ENCODE results near the gene YJEFN3. TPM values are rescaled to one million over a fixed set of nuclear protein-coding genes. Genes with fewer than 3 reads are reported as not detected.

YJEFN3 gene
- total and polyA plus RNA-seq, 10 of the 15 experiments (the other 5 are each of a cell fraction or from before 2014, with no cell fraction given): 0.05 to 6.9 (median 3.5) TPM

- H3K9me3 ChIP-seq (replicated peaks; ENCODE audit: control insufficient read depth, insufficient read depth, low read length): no peaks in the 10 kb centered on the region; the same call in 2 of the 3 replicates
- SMC1A ChIA-PET (ENCODE audit: uncharacterized antibody, unreplicated experiment): interaction anchor here (0.7 kb wide), 1 partner anchor 126 kb away, joined by 3 read pairs; no protein-coding TSS in a partner anchor
- FAIRE-seq (no peak), ATAC-seq (no peak), DNase-seq (ENCODE audit: low read depth, low spot score) (no peak)
- H4K20me1 ChIP-seq (ENCODE audit: control insufficient read depth, insufficient read depth): no peaks in the 10 kb centered on the region
- 88% methylated on average over 30 of the region's 34 CpGs for WGBS (ENCODE audit: insufficient coverage, insufficient replicate concordance, low lambda C conversion rate, missing lambda C conversion rate)
- BruUV-seq (replicated peaks): no TSS peak
- in situ Hi-C loops (cut with MboI) (loop anchor here (25.0 kb wide), 4 partner anchors 877 to 1502 kb away; partner anchors contain the start of genes ZNF66 and ZNF737), intact Hi-C loops (cut with micrococcal nuclease; ENCODE audit: unreplicated experiment) (no loop called here)
- RAD21 ChIA-PET (ENCODE audit: unreplicated experiment): no interaction called here
- POLR2A ChIA-PET: interaction anchor here (0.5 to 0.6 kb wide), 2 partner anchors 87 to 210 kb away, joined by 3 to 7 read pairs; no protein-coding TSS in a partner anchor
- CTCF ChIA-PET: interaction anchor here (0.6 to 1.1 kb wide), 3 partner anchors 19 to 109 kb away, joined by 3 read pairs; no protein-coding TSS in a partner anchor
- H3K27me3 ChIP-seq (replicated peaks in 1 of 2; ENCODE audit: control insufficient read depth in 2 of 2, insufficient read depth in 2 of 2, low read length in 1 of 2): peaks cover 0 to 3% of the 10 kb centered on the region in 2 experiments; a peak in 1 of 4 replicates
- no peak overlapping the region for H3K27ac ChIP-seq (ENCODE audit: control insufficient read depth, insufficient read depth)
- no peak overlapping the region for H3K4me3 ChIP-seq
- no peaks in the 10 kb centered on the region; the same call in 1 of the 2 replicates for H3K4me1 ChIP-seq (ENCODE audit: control insufficient read depth, insufficient read depth, low read length)
- TF ChIP-seq ZNF24 (IDR thresholded peaks at IDR 0.05): no peak
- TF ChIP-seq PAX8 (IDR thresholded peaks at IDR 0.05): no peak
- TF ChIP-seq NFXL1 (IDR thresholded peaks at IDR 0.05; ENCODE audit: borderline replicate concordance): no peak
- no peak for TF ChIP-seq SMAD1 (IDR thresholded peaks at IDR 0.05; ENCODE audit: low read depth, partially characterized antibody)
- TF ChIP-seq BRCA1 (IDR thresholded peaks at IDR 0.05; ENCODE audit: low read depth, low read length): no peak
- TF ChIP-seq RB1 (IDR thresholded peaks at IDR 0.05; ENCODE audit: borderline replicate concordance): no peak
- no peak for TF ChIP-seq EP300 (IDR thresholded peaks at IDR 0.05; ENCODE audit: borderline replicate concordance in 1 of 2, control insufficient read depth in 1 of 2, low read depth in 2 of 2, low read length in 2 of 2)
- no peak for TF ChIP-seq TCF7 (IDR thresholded peaks at IDR 0.05; ENCODE audit: borderline replicate concordance)
- TF ChIP-seq SMARCA5 (IDR thresholded peaks at IDR 0.05): no peak
- no peak for TF ChIP-seq CREB1 (IDR thresholded peaks at IDR 0.05; ENCODE audit: low read depth)
- no peak for TF ChIP-seq MLLT1 (IDR thresholded peaks at IDR 0.05)
- TF ChIP-seq BHLHE40 (IDR thresholded peaks at IDR 0.05; ENCODE audit: borderline replicate concordance in 1 of 2, low read depth in 2 of 2, low read length in 1 of 2): no peak
- TF ChIP-seq CBFB (IDR thresholded peaks at IDR 0.05; ENCODE audit: low read depth): no peak
- no peak for TF ChIP-seq ZNF207 (IDR thresholded peaks at IDR 0.05; ENCODE audit: borderline replicate concordance)
- TF ChIP-seq HDAC2 (IDR thresholded peaks at IDR 0.05): no peak
- TF ChIP-seq ELK1 (IDR thresholded peaks at IDR 0.05; ENCODE audit: low read depth, low read length): no peak
- TF ChIP-seq PKNOX1 (IDR thresholded peaks at IDR 0.05): no peak
- TF ChIP-seq NBN (IDR thresholded peaks at IDR 0.05): no peak
- no peak overlapping the region for H3K9ac ChIP-seq (ENCODE audit: control insufficient read depth, insufficient read depth, low read length)
- H3K36me3 ChIP-seq (ENCODE audit: control insufficient read depth in 2 of 2, insufficient read depth in 2 of 2, low read length in 1 of 2): peaks cover 0 to 3% of the 10 kb centered on the region in 2 experiments; a peak in 2 of 4 replicates
- no peaks in the 10 kb centered on the region for H3K79me2 ChIP-seq (ENCODE audit: control insufficient read depth, insufficient read depth, low read length)
- no peak overlapping the region for H2AFZ ChIP-seq (ENCODE audit: control insufficient read depth, low read depth, low read length)
- H3K4me2 ChIP-seq (ENCODE audit: control insufficient read depth, insufficient read depth): no peak overlapping the region
Observed at GRCh38 chr19:19535311-19536191, 6.8 kb downstream of the YJEFN3 start.

Measured in GM12878 (cell line).